GM12878 (cell line): Measurements from ENCODE around the gene GPC5. TPM values are rescaled to one million over a fixed set of nuclear protein-coding genes. Genes with fewer than 3 reads are reported as not detected.

ENCODE experiments used
- ATAC-seq: fragments of 200-7000 bp; cut with Tn5 transposase; 3 replicates; pipeline ENCODE4 v1.9.1; 2020; ENCODE audit warnings: mild to moderate bottlenecking, moderate library complexity
- BruUV-seq: library from RNA; stranded (reverse); fragments of 400-500 nt; replicated peaks from 2 replicates; lab custom pipeline; 2021; lab: Mats Ljungman, UMichigan
- CTCF ChIA-PET: fragments of 300-600 bp; sonication (Branson Sonifier 250); formaldehyde crosslinking; extraction: SDS; loops from one replicate; lab custom pipeline; 2021; ENCODE audit warnings: inconsistent platforms; lab: Yijun Ruan, JAX
- POLR2A ChIA-PET: fragments of 350-600 bp; formaldehyde crosslinking; extraction: SDS; loops from one replicate; lab custom pipeline; 2021; ENCODE audit warnings: inconsistent platforms; lab: Charles Lee
- RAD21 ChIA-PET: fragments of 300-600 bp; sonication (Branson Sonifier 250); formaldehyde crosslinking; loops from one replicate; lab custom pipeline; 2023; ENCODE audit warnings: antibody characterized with exemption; ENCODE audit not compliant: unreplicated experiment; lab: Charles Lee
- SMC1A ChIA-PET: fragments of 300-600 bp; sonication (Branson Sonifier 250); formaldehyde crosslinking; loops from one replicate; lab custom pipeline; 2023; ENCODE audit not compliant: unreplicated experiment, uncharacterized antibody; lab: Charles Lee
- DNase-seq: peaks from one replicate; pipeline ENCODE4 v3.0.0-alpha.2; 2011; ENCODE audit warnings: low read depth, low spot score
- FAIRE-seq: peaks from 3 replicates; lab custom pipeline; 2011; peaks lifted over from hg19 to GRCh38; lab: Jason Lieb, UNC
- H2AFZ ChIP-seq: 2 replicates; pipeline ENCODE4 v1.6.0; 2011; ENCODE audit warnings: low read depth, low read length, control low read depth; ENCODE audit not compliant: control insufficient read depth
- H3K27ac ChIP-seq: 2 replicates; pipeline ENCODE4 v1.5.1; 2011; ENCODE audit warnings: control low read depth; ENCODE audit not compliant: control insufficient read depth, insufficient read depth
- H3K27me3 ChIP-seq, 2 experiments: replicated peaks in 1 of 2; 2 replicates each; pipeline versions ENCODE4 v1.6.0 to v1.6.1; 2011; ENCODE audit warnings: low read length in 1 of 2; ENCODE audit not compliant: control insufficient read depth in 2 of 2, insufficient read depth in 2 of 2
- H3K36me3 ChIP-seq, 2 experiments: 2 replicates each; pipeline ENCODE4 v1.5.1; 2011; ENCODE audit warnings: low read length in 1 of 2; ENCODE audit not compliant: control insufficient read depth in 2 of 2, insufficient read depth in 2 of 2
- H3K4me1 ChIP-seq: 2 replicates; pipeline ENCODE4 v1.6.1; 2011; ENCODE audit warnings: mild to moderate bottlenecking, low read length, moderate library complexity, mixed read lengths; ENCODE audit not compliant: control insufficient read depth, insufficient read depth
- H3K4me2 ChIP-seq: 2 replicates; pipeline ENCODE4 v1.6.0; 2011; ENCODE audit warnings: control low read depth; ENCODE audit not compliant: control insufficient read depth, insufficient read depth
- H3K4me3 ChIP-seq: fragments of 200-600 bp; sonication (generic); 2 replicates; pipeline ENCODE4 v1.5.1; 2016
- H3K79me2 ChIP-seq: 2 replicates; pipeline ENCODE4 v1.6.0; 2011; ENCODE audit warnings: low read length; ENCODE audit not compliant: control insufficient read depth, insufficient read depth
- H3K9ac ChIP-seq: 2 replicates; pipeline ENCODE4 v1.8.0; 2011; ENCODE audit warnings: low read length, control low read depth, mixed read lengths; ENCODE audit not compliant: control insufficient read depth, insufficient read depth
- H3K9me3 ChIP-seq: replicated peaks from 3 replicates; pipeline ENCODE4 v1.5.1; 2011; ENCODE audit warnings: mild to moderate bottlenecking, low read length; ENCODE audit not compliant: control insufficient read depth, insufficient read depth
- H4K20me1 ChIP-seq: 2 replicates; pipeline ENCODE4 v1.6.0; 2011; ENCODE audit not compliant: control insufficient read depth, insufficient read depth
- BRCA1 ChIP-seq: IDR thresholded peaks from 2 replicates; pipeline ENCODE4 v1.6.1; 2011; ENCODE audit warnings: low read depth, low read length, improper control_type of control experiment
- CHD1 ChIP-seq: IDR thresholded peaks from 2 replicates; pipeline ENCODE4 v1.6.1; 2012; ENCODE audit warnings: low read depth, low read length, improper control_type of control experiment
- CREM ChIP-seq: IDR thresholded peaks from 2 replicates; pipeline ENCODE4 v1.6.1; 2014; ENCODE audit warnings: antibody characterized with exemption, low read depth
- EED ChIP-seq: sonication (generic); IDR thresholded peaks from 2 replicates; pipeline ENCODE4 v1.6.1; 2016; ENCODE audit warnings: antibody characterized with exemption, low read depth
- EP300 ChIP-seq, 2 experiments: fragments of 150-350 bp in 1 of 2; IDR thresholded peaks; 2 replicates each; pipeline ENCODE4 v1.6.1; 2011 to 2012; ENCODE audit warnings: low read depth in 2 of 2, low read length in 2 of 2, borderline replicate concordance in 1 of 2, improper control_type of control experiment in 1 of 2, inconsistent platforms in 1 of 2; ENCODE audit not compliant: control insufficient read depth in 1 of 2
- MYB ChIP-seq: fragments of 150-350 bp; IDR thresholded peaks from 2 replicates; pipeline ENCODE4 v1.6.1; 2014; ENCODE audit warnings: mild to moderate bottlenecking, low read depth, low read length, borderline replicate concordance
- NBN ChIP-seq: fragments of 450-650 bp; IDR thresholded peaks from 2 replicates; pipeline ENCODE4 v1.6.1; 2016
- NR2F1 ChIP-seq: fragments of 450-650 bp; conservative IDR thresholded peaks from 2 replicates; pipeline ENCODE4 v1.6.1; 2017; ENCODE audit warnings: mild to moderate bottlenecking
- SMARCA5 ChIP-seq: fragments of 450-650 bp; IDR thresholded peaks from 2 replicates; pipeline ENCODE4 v1.6.1; 2017; ENCODE audit warnings: mild to moderate bottlenecking
- STAT1 ChIP-seq: fragments of 450-650 bp; conservative IDR thresholded peaks from 2 replicates; pipeline ENCODE4 v1.6.1; 2014; ENCODE audit warnings: antibody characterized with exemption, mild to moderate bottlenecking
- ZBED1 ChIP-seq: IDR thresholded peaks from 2 replicates; pipeline ENCODE4 v1.6.1; 2016; ENCODE audit warnings: borderline replicate concordance
- ZNF207 ChIP-seq: fragments of 450-650 bp; IDR thresholded peaks from 2 replicates; pipeline ENCODE4 v1.6.1; 2014; ENCODE audit warnings: antibody characterized with exemption, mild to moderate bottlenecking, borderline replicate concordance
- ZNF687 ChIP-seq: fragments of 450-650 bp; IDR thresholded peaks from 2 replicates; pipeline ENCODE4 v1.6.1; 2017; ENCODE audit warnings: mild to moderate bottlenecking, moderate library complexity
- WGBS: methylation state at CpG from one replicate; pipeline ENCODE4 v1.1.6; 2016; ENCODE audit warnings: low lambda C conversion rate; ENCODE audit not compliant: insufficient replicate concordance, insufficient coverage; ENCODE audit errors: missing lambda C conversion rate; 5-methylcytosine and 5-hydroxymethylcytosine counted together
- in situ Hi-C: fragments of 300-500 bp; cut with MboI; formaldehyde crosslinking; loops from 9 replicates; pipeline ENCODE4 v1.14.3; 2018; ENCODE audit warnings: mixed read lengths
- intact Hi-C: fragments of 100-400 bp; cut with micrococcal nuclease; formaldehyde crosslinking; loops from one replicate; pipeline ENCODE4 v1.14.2; 2022; ENCODE audit not compliant: unreplicated experiment
- polyA plus RNA-seq, 11 experiments: library from polyadenylated mRNA; depleted of rRNA in 4 of 11; unstranded in 6 of 11; stranded (reverse) in 5 of 11; fragments of >200 nt; fragmentation: Nextera tagmentation in 4 of 11; fragmentation: Illumina TruSeq in 1 of 11; extraction: Ambion mirVana in 4 of 11; extraction: Trizol in 1 of 11; gene quantifications; 1 replicate in 1 of 11; 2 replicates in 10 of 11; pipeline versions ENCODE4 v1.2.1 to v1.2.3, GENCODE V29; 2011 to 2016; ENCODE audit warnings: inconsistent platforms in 2 of 11, missing spikeins in 2 of 11, low read depth in 1 of 11
- total RNA-seq, 4 experiments: library from RNA; depleted of rRNA in 3 of 4; stranded (reverse); fragments of >200 nt in 3 of 4; fragmentation: Illumina TruSeq in 1 of 4; extraction: Trizol in 1 of 4; gene quantifications; 2 replicates each; pipeline versions ENCODE4 v1.2.1 to v1.2.3, GENCODE V29; 2013 to 2021
- TF ChIP-seq, protein P1 (sequence below), 3 experiments: IDR thresholded peaks in 2 of 3; conservative IDR thresholded peaks in 1 of 3; 2 replicates each; pipeline ENCODE4 v1.5.1; 2011; ENCODE audit warnings: low read depth in 3 of 3, low read length in 3 of 3, mild to moderate bottlenecking in 3 of 3, control low read depth in 2 of 3, moderate library complexity in 2 of 3, inconsistent platforms in 1 of 3, mixed read lengths in 1 of 3; ENCODE audit not compliant: control insufficient read depth in 2 of 3, insufficient read depth in 1 of 3; ENCODE audit errors: extremely low read depth in 1 of 3

Gene GPC5
- total and polyA plus RNA-seq, 10 of the 15 experiments (the other 5 are each of a cell fraction or from before 2014, with no cell fraction given), result 0.05 to 0.87 (median 0.44) TPM; not detected in 1

DNA sequence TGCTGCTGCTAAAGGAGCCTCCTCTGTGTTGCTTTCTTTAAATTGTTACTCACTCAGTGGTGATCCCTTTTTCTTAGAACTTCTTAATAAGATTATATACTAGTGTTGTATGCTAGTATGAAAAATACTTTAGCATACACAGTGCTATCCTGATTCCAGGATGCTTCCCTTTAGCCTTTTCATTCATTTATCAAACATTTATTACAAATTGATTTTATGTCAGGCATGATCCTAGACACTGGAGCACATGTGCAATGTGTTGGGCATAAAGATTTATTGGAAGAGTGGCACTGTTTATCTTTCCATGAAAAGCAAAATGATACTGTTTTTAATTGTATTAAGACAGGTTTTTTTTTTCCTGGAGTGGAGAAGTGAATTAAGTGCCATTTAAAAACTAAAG is 249.6 kb downstream of the GPC5 start:
- ChIA-PET CTCF (interaction anchor here (0.7 to 1.1 kb wide), 2 partner anchors 9 to 274 kb away, joined by 3 read pairs; no protein-coding TSS in a partner anchor), RAD21 (no interaction called here), SMC1A (no interaction called here), POLR2A (no interaction called here)
- no peaks in the 10 kb centered on the region for H3K4me1 ChIP-seq
- in situ Hi-C loops (no loop called here), intact Hi-C loops (loop anchor here (10.0 kb wide), 1 partner anchor 273 kb away; no protein-coding TSS in a partner anchor)
- ATAC-seq (no peak), DNase-seq (no peak), FAIRE-seq (no peak)
- H3K27me3 ChIP-seq, result no peaks in the 10 kb centered on the region
- no peak overlapping the region for H3K4me3 ChIP-seq
- BruUV-seq, result no TSS peak
- H3K36me3 ChIP-seq, result no peaks in the 10 kb centered on the region
- H3K9ac ChIP-seq, result no peak overlapping the region
- TF ChIP-seq NBN (no peak), CHD1 (no peak), NR2F1 (no peak), ZBED1 (no peak), STAT1 (no peak)
- TF ChIP-seq, protein P1, sequence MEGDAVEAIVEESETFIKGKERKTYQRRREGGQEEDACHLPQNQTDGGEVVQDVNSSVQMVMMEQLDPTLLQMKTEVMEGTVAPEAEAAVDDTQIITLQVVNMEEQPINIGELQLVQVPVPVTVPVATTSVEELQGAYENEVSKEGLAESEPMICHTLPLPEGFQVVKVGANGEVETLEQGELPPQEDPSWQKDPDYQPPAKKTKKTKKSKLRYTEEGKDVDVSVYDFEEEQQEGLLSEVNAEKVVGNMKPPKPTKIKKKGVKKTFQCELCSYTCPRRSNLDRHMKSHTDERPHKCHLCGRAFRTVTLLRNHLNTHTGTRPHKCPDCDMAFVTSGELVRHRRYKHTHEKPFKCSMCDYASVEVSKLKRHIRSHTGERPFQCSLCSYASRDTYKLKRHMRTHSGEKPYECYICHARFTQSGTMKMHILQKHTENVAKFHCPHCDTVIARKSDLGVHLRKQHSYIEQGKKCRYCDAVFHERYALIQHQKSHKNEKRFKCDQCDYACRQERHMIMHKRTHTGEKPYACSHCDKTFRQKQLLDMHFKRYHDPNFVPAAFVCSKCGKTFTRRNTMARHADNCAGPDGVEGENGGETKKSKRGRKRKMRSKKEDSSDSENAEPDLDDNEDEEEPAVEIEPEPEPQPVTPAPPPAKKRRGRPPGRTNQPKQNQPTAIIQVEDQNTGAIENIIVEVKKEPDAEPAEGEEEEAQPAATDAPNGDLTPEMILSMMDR (IDR thresholded peaks at IDR 0.05 in 2 of 3, conservative IDR thresholded peaks at IDR 0.05 in 1 of 3; ENCODE audit: control insufficient read depth in 2 of 3, extremely low read depth in 1 of 3, insufficient read depth in 1 of 3, low read depth in 3 of 3, low read length in 3 of 3), result no peak
- no peaks in the 10 kb centered on the region; the same call in 2 of the 3 replicates for H3K9me3 ChIP-seq
- no peak overlapping the region for H2AFZ ChIP-seq
- no peaks in the 10 kb centered on the region for H4K20me1 ChIP-seq
- no peak overlapping the region for H3K27ac ChIP-seq
- no peaks in the 10 kb centered on the region for H3K79me2 ChIP-seq
- no peak overlapping the region for H3K4me2 ChIP-seq

- ATAC-seq, result no peak
- H3K4me1 ChIP-seq, result no peaks in the 10 kb centered on the region
- in situ Hi-C loops (no loop called here), intact Hi-C loops (loop anchor here (10.0 kb wide), 1 partner anchor 275 kb away; no protein-coding TSS in a partner anchor)
- DNase-seq, result no peak
- no peak overlapping the region for H2AFZ ChIP-seq
- H3K4me2 ChIP-seq, result no peak overlapping the region
- ChIA-PET SMC1A (no interaction called here), CTCF (no interaction called here), POLR2A (no interaction called here), RAD21 (no interaction called here)
- H3K9ac ChIP-seq, result no peak overlapping the region
- no peak overlapping the region for H3K27ac ChIP-seq
- H3K36me3 ChIP-seq, result no peaks in the 10 kb centered on the region
- H3K4me3 ChIP-seq, result no peak overlapping the region
- H3K9me3 ChIP-seq, result no peaks in the 10 kb centered on the region; the same call in 2 of the 3 replicates
- BruUV-seq, result no TSS peak
- no peaks in the 10 kb centered on the region for H3K27me3 ChIP-seq
- H3K79me2 ChIP-seq, result no peaks in the 10 kb centered on the region
- no peak for FAIRE-seq
- WGBS, result 79% methylated on average over 2 of the region's 2 CpGs
- H4K20me1 ChIP-seq, result no peaks in the 10 kb centered on the region
- TF ChIP-seq EED (no peak), SMARCA5 (no peak), MYB (no peak), EP300 (IDR thresholded peaks at IDR 0.05; ENCODE audit: borderline replicate concordance in 1 of 2, control insufficient read depth in 1 of 2, low read depth in 2 of 2, low read length in 2 of 2) (no peak), ZNF687 (no peak), BRCA1 (no peak), CREM (no peak), ZNF207 (no peak)
These were observed 251.0 kb downstream of the GPC5 start for GRCh38 chr13:91649456-91649855.
